T-helper 1 cell treated with Interleukin-12 subunit alpha and Interleukin-12 subunit beta and Interleukin-4 antibody, amounts not matched to agents 30 μg/mL and 1 μg/mL, for 36 hours (primary cell): ENCODE data around the gene RASGRF1.

Experiments
- H3K27ac Mint-ChIP-seq: one replicate; pipeline ENCODE4 v1.8.0; 2021; ENCODE audit warnings: mild to moderate bottlenecking, mixed read lengths
- H3K27me3 Mint-ChIP-seq: one replicate; pipeline ENCODE4 v1.8.0; 2021; ENCODE audit warnings: low read depth, mixed read lengths
- H3K36me3 Mint-ChIP-seq: one replicate; pipeline ENCODE4 v1.8.0; 2021; ENCODE audit warnings: low read depth, mixed read lengths
- H3K4me1 Mint-ChIP-seq: one replicate; pipeline ENCODE4 v1.8.0; 2021; ENCODE audit warnings: low read depth, mixed read lengths
- H3K4me3 Mint-ChIP-seq: one replicate; pipeline ENCODE4 v1.8.0; 2021; ENCODE audit warnings: mild to moderate bottlenecking, moderate library complexity, mixed read lengths
- H3K9me3 Mint-ChIP-seq: one replicate; pipeline ENCODE4 v1.8.0; 2021; ENCODE audit warnings: mixed read lengths

The RASGRF1 gene

GRCh38 chr15:78922527-78922926 lies 168.1 kb downstream of the RASGRF1 start:
- Mint-ChIP-seq H3K9me3 (no peaks in the 10 kb centered on the region), H3K36me3 (peaks cover 21% of the 10 kb centered on the region), H3K27ac (no peak overlapping the region), H3K27me3 (no peaks in the 10 kb centered on the region), H3K4me1 (no peaks in the 10 kb centered on the region), H3K4me3 (no peak overlapping the region)

DNA sequence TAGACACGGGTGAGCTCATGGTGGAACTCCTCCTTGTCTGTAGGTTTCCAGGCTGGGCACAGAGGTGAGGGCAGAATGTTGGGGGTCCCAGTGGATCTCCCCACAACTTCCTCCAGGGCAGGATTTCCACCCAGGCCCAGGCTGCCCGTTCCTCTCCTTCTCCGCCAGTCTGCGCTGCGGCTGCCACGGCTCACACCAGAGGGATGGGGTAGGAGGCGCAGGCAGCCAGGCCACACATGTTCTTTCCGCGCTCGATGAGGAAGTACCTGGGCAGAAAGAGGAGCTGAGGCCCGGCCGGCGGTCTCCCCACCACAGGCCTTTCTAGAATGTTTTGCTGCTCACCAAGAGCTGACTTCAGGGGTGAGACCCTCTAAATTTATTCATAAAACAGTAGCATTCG lies 168.6 kb downstream of the RASGRF1 start:
- Mint-ChIP-seq H3K27me3 (no peaks in the 10 kb centered on the region), H3K9me3 (no peaks in the 10 kb centered on the region), H3K36me3 (peaks cover 24% of the 10 kb centered on the region), H3K27ac (no peak overlapping the region), H3K4me3 (no peak overlapping the region), H3K4me1 (no peaks in the 10 kb centered on the region)

DNA sequence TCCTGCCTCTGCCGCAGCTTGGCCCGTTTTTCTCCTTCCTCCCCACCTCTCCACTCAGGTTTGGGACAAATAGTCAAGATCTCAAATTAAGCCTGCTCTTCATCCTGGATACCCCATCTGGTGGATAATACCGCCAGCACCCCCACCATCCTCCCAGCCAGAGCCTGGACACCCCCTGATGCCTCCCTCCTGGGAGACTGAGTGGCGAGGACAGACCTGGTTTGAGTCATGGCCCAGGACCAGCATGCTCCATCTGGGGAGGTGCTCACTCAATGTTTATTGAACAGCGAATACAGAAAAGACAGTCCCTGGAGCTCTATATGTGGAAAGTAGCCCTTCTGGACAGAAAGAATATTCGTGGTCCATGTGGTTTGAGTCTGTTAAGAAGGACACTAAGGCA lies 169.1 kb downstream of the RASGRF1 start:
- no peak overlapping the region for H3K4me3 Mint-ChIP-seq
- H3K27ac Mint-ChIP-seq = no peak overlapping the region
- peaks cover 23% of the 10 kb centered on the region for H3K36me3 Mint-ChIP-seq
- no peaks in the 10 kb centered on the region for H3K9me3 Mint-ChIP-seq
- no peaks in the 10 kb centered on the region for H3K4me1 Mint-ChIP-seq
- no peaks in the 10 kb centered on the region for H3K27me3 Mint-ChIP-seq

GRCh38 chr15:78917888-78918287 lies 172.7 kb downstream of the RASGRF1 start:
- Mint-ChIP-seq H3K9me3 (no peaks in the 10 kb centered on the region), H3K4me1 (peaks cover 8% of the 10 kb centered on the region), H3K36me3 (peaks cover 18% of the 10 kb centered on the region), H3K27ac (no peak overlapping the region), H3K4me3 (no peak overlapping the region), H3K27me3 (no peaks in the 10 kb centered on the region)

- Mint-ChIP-seq H3K4me3 (no peak overlapping the region), H3K9me3 (no peaks in the 10 kb centered on the region), H3K27ac (no peak overlapping the region), H3K27me3 (no peaks in the 10 kb centered on the region), H3K36me3 (peaks cover 23% of the 10 kb centered on the region), H3K4me1 (peaks cover 13% of the 10 kb centered on the region)
Measured at GRCh38 chr15:78916088-78916487, 174.5 kb downstream of the RASGRF1 start.

DNA sequence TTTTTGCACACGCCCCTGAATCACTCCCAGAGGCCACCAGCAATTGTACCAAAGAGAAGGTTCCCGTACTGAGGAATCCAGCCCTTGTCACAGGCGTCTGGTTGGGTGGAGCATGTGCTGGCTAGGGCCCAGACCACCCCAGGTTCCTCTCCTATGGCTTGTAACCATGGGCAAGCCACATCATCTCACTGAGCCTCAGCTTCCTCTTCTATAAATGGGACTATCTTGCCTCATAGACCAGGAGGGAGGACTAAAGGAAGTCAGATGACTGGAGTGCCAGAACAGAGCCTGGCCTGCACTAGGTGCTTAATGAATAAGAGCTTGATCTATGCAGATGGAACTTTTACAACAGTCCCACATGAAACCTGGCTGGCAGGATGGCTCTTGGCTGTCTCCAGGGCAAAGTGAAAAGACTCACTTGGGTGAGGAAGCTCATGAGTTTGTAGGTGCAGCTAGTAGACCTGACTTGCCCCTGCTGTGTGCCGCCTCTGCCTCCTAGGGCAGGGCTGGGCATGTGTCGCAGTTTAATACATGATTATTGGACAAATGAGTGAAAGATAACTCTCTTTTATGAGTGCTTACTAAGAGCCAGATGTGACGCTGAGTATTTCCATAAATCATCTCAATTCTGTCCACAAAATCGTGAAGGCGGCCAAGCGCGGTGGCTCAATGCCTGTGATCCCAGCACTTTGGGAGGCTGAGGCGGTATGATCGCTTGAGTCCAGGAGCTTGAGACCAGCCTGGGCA lies 175.1 kb downstream of the RASGRF1 start:
- no peaks in the 10 kb centered on the region for H3K27me3 Mint-ChIP-seq
- no peaks in the 10 kb centered on the region for H3K9me3 Mint-ChIP-seq
- H3K27ac Mint-ChIP-seq = no peak overlapping the region
- H3K4me3 Mint-ChIP-seq = no peak overlapping the region
- peaks cover 17% of the 10 kb centered on the region for H3K4me1 Mint-ChIP-seq
- H3K36me3 Mint-ChIP-seq = peaks cover 23% of the 10 kb centered on the region

- Mint-ChIP-seq H3K36me3 (peaks cover 19% of the 10 kb centered on the region), H3K4me3 (no peak overlapping the region), H3K27ac (no peak overlapping the region), H3K27me3 (no peaks in the 10 kb centered on the region), H3K9me3 (no peaks in the 10 kb centered on the region), H3K4me1 (peaks cover 27% of the 10 kb centered on the region)
Measured at GRCh38 chr15:78914027-78914764, 176.4 kb downstream of the RASGRF1 start.

- Mint-ChIP-seq H3K27me3 (no peaks in the 10 kb centered on the region), H3K27ac (no peak overlapping the region), H3K9me3 (no peaks in the 10 kb centered on the region), H3K4me1 (peaks cover 29% of the 10 kb centered on the region), H3K4me3 (no peak overlapping the region), H3K36me3 (peaks cover 26% of the 10 kb centered on the region)
Measured at GRCh38 chr15:78913012-78913411, 177.6 kb downstream of the RASGRF1 start.

- H3K27ac Mint-ChIP-seq = no peak overlapping the region
- peaks cover 27% of the 10 kb centered on the region for H3K36me3 Mint-ChIP-seq
Measured at GRCh38 chr15:78912316-78912715, 178.3 kb downstream of the RASGRF1 start.

DNA sequence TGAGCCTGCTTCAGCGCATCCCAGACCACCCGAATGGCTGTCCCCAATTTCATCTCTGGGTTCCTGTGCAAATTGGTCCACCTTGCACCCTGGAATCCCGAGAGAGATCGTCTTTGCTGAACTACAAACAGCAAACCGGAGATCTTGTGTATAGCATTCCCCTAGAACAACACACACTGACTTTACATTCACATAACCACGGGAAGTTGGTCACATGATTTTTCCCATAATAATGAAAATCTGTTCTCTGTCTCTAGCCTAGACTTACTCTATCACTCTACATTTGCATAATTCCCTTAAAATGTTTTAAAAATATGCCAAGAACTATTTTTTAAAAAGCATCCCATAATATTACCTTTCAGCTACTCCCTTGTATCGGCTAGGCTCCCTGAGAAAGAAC lies 180.3 kb downstream of the RASGRF1 start:
- Mint-ChIP-seq H3K9me3 (no peaks in the 10 kb centered on the region), H3K27ac (no peak overlapping the region), H3K36me3 (peaks cover 32% of the 10 kb centered on the region), H3K4me3 (no peak overlapping the region), H3K27me3 (no peaks in the 10 kb centered on the region), H3K4me1 (peaks cover 28% of the 10 kb centered on the region)

More at GRCh38 chr15:78912316-78912715, 178.3 kb downstream of the RASGRF1 start:
- Mint-ChIP-seq H3K4me1 (peaks cover 31% of the 10 kb centered on the region), H3K9me3 (no peaks in the 10 kb centered on the region), H3K4me3 (no peak overlapping the region), H3K27me3 (no peaks in the 10 kb centered on the region)
